GM12891 (cell line): Measurements from ENCODE around the gene PRAMEF4. TPM values are rescaled to one million over a fixed set of nuclear protein-coding genes. Genes with fewer than 3 reads are reported as not detected.
"Not testable (repeated sequence)": the region's sequence is repeated elsewhere in the genome, so short reads cannot be mapped to it uniquely, and the experiment has no call there.

ENCODE experiments used
- DNase-seq: peaks from one replicate; pipeline ENCODE4 v3.0.0; 2011; ENCODE audit warnings: low spot score; ENCODE audit not compliant: insufficient read length
- FAIRE-seq: peaks from 2 replicates; lab custom pipeline; 2011; peaks lifted over from hg19 to GRCh38; lab: Jason Lieb, UNC
- PAX5 ChIP-seq: IDR thresholded peaks from 2 replicates; pipeline ENCODE4 v1.6.1; 2011; ENCODE audit warnings: low read length, moderate library complexity, mild to moderate bottlenecking; ENCODE audit not compliant: insufficient read depth, severe bottlenecking
- POLR2A ChIP-seq: IDR thresholded peaks from 2 replicates; pipeline ENCODE4 v1.6.1; 2011; ENCODE audit warnings: low read depth, low read length, control low read depth
- POLR2AphosphoS5 ChIP-seq: IDR thresholded peaks from 2 replicates; pipeline ENCODE4 v1.6.1; 2011; ENCODE audit warnings: low read depth, low read length, control low read depth
- POU2F2 ChIP-seq: IDR thresholded peaks from 2 replicates; pipeline ENCODE4 v1.6.1; 2011; ENCODE audit warnings: low read depth, mild to moderate bottlenecking, control low read depth, low read length, moderate library complexity
- SPI1 ChIP-seq: IDR thresholded peaks from 2 replicates; pipeline ENCODE4 v1.6.1; 2011; ENCODE audit warnings: low read depth, low read length, control low read depth
- TAF1 ChIP-seq: IDR thresholded peaks from 2 replicates; pipeline ENCODE4 v1.6.1; 2011; ENCODE audit warnings: low read depth, low read length, control low read depth
- polyA plus RNA-seq: library from polyadenylated mRNA; unstranded; fragments of >200 nt; gene quantifications from one replicate; pipeline ENCODE4 v1.2.1, GENCODE V29; 2012; ENCODE audit warnings: low read depth, missing spikeins, inconsistent platforms; ENCODE audit not compliant: missing spikeins

Gene PRAMEF4
- not detected for polyA plus RNA-seq

DNA sequence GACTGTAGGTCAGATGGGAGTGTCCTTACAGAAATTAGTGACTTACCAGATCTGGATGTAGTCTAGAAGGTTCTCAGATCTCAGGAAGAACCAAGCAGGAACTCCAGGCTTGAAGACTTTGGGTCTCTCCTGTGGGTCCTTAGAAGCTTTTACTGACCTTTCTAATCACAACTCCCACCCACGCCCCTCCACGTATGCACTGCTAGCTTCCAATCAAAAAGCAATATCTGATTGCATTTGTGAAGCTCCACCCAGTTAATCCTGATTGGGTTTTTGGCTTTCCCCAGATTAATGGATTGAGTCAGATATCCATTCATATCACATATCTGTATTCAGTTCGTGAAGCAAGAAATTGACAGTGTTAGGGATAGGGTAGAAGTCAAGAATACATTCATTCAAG, at the start of gene PRAMEF4:
Gene PRAMEF4 (minus strand): TSS at position 101 of the 400 bp plus-strand sequence. CDS start 2,807 bp downstream, outside the sequence.
- not testable (repeated sequence) for FAIRE-seq, DNase-seq

DNA sequence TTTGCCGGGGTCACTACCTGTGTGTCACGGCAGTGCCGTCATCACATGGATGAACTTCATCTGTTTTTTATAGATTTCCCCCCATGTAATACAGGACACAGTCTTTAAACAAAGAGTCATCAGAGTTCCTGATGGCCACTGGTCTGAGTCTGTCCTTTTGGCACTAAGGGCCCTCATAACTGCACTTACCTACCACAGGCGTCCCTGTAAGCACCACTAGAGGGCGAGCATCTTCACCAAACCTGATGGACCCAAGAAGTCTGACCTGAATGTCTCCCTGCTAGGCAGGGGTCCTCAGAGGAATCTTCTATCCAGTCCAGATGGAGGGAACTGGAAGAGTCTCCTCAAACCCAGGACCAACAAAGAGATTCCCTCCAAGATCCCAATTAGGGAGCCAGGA, 38.4 kb upstream of the PRAMEF4 start:
- DNase-seq, result not testable (repeated sequence)
- FAIRE-seq, result peak; percentile 20

DNA sequence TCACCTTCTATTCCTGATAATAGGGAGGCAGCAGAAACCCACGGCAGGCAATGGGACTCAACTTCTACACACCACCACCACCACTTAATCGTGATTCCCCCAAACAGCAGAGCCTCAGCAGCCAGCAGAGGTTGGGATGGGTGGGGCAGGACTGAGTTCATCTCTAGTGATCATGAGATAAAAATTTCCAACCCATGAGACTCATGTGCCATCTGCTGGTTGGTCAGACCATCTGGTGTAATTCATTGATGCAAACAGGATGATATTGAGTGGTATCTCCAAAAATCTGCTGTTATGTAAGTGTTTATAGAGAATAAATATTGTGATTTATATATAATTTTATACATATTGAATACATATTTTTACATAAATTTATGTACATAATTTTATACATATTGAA, 35.7 kb upstream of the PRAMEF4 start:
- not testable (repeated sequence) for FAIRE-seq, DNase-seq

DNA sequence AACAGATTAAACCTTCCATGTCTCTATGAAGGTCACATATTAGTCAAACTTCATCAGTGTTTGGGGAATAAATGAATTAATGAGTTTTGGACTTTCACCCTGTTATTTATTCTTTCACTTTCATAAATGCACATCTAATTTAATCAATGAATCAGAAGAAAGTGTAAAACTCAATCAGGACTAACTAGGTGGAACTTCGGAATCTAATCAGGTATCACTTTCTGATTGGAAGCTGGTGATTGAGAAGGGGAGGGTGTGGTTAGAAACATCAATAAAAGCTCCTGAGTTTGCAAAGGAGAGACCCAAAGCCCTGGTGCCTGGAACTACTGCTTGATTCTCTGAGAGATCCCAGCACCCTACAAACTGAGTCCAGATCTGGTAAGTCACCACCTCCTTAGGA, 30.3 kb upstream of the PRAMEF4 start, which contains the start of gene PRAMEF7:
Gene PRAMEF7 (plus strand): TSS at position 301 of the 400 bp plus-strand sequence. CDS start 1,083 bp downstream, outside the sequence.
- not testable (repeated sequence) for FAIRE-seq, DNase-seq

DNA sequence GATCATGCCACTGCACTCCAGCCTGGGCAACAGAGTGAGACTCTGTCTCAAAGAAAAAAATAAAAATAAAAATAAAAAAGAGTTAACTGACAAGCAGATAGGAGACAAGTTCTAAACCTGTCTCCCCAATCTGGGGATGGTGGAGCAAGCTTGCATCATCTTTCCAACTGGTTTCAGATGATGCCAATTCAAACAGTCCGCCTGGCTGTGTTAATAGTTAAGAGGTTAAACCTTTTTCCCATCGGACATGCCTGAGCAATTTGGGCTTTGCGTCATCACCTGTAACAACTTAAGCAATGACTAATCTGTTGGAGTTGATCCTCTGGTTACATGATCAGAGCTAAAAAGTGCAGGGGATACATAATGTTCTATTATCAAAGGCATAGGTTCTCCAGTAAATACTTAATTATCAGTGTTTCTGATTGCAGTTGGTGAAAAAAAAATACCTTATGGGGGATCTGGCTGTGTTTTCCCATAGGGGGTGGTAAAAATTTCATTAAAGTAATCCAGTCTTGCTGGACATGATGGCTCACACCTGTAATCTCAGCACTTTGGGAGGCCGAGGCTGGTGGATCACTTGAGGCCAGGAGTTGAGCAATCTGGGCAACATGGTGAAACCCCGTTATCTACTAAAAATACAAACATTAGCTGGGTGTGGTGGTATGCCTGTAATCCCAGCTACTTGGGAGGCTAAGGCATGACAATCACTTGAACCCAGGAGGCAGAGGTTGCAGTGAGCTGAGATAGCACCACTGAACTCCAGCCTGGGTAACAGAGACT, 18.0 kb upstream of the PRAMEF4 start:
- DNase-seq, FAIRE-seq: not testable (repeated sequence)

DNA sequence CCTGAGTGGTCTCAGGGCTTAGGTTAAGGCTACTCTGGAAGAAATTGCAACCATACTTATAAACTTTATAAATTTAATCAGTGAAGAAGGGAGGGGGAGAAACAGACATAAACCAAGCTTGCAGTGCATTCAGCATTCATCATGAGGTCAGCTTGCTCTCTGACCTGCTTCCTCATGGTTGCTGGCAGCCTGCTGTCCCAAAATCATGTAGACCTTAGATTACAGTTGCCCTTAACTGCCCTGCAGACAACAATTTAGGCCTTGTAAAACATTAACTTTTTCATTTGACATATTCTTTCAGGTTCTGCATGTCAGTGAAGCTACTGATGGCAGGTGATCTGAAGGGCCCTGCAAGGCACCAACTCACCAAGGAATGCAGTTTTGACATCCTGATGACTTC, 13.2 kb upstream of the PRAMEF4 start:
- FAIRE-seq, result not testable (repeated sequence)

DNA sequence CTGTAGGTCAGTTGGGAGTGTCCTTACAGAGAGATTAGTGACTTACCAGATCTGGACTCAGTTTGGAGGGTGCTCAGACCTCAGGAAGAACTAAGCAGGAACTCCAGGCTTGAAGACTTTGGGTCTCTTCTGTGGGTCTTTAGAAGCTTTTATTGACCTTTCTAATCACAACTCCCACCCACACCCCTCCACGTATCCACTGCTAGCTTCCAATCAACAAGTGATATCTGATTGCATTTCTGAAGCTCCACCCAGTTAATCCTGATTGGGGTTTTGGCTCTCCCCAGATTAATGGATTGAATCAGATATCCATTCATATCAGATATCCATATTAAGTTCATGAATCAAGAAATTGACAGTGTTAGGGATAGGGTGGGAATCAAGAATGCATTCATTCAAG, 12.2 kb upstream of the PRAMEF4 start, which contains the start of gene PRAMEF10:
Gene PRAMEF10 (minus strand): TSS at position 101 of the 400 bp plus-strand sequence. CDS start 2,423 bp downstream, outside the sequence.
- DNase-seq, FAIRE-seq: not testable (repeated sequence)

More for the DNA sequence above, 13.2 kb upstream of the PRAMEF4 start:
- not testable (repeated sequence) for DNase-seq

DNA sequence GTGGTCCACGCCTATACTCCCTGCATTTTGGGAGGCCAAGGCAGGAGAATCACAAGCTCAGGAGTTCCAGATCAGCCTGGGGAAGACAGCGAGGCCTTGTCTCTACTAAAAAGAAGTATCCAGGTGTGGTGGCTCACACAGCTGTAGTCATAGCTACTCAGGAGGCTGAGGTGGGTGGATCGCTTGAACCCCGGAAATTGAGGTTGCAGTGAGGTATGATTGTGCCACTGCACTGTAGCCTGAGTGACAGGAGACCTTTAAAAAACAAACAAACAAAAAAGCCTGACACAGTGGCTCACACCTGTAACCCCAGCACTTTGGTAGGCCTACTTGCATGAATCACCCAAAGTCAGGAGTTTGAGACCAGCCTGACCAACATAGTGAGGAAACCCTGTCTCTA, 7.5 kb downstream of the PRAMEF4 start:
- not testable (repeated sequence) for DNase-seq, FAIRE-seq

DNA sequence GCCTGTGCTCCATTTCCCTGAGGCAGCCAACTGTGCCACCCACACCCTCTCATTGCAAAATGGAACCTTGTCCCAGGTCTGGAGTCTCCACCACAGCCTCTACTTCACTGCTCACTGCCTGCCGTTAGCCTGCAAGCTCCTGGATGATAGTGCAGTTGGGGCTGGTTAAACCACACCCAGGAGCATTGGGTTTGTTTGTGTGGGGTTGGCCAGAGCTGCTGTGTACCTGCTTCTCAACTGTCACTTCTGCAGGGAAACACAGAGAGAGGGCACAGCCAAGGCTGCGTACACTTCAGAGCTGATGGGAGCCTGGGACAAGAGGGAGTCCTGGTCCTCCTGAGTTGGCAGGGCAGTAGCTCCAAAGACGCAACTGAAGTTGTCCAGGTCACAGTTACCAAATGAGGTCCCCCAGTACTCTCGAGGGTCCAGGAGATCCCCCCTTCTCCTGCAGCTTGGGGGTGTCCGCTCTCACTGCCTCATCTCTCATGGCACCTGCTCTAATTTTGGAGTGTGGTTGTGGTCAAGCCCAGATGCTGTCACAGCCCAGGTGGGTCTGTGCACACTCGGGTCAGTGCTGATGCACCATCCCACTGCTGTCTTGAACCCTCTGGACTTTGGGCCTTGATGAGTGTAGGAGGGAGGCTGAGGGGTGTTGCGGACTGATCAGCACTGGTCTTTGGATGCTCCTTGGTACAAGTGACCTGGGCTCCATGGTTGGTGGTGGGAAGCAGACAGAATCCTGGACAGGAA, 22.7 kb downstream of the PRAMEF4 start:
- DNase-seq, FAIRE-seq: not testable (repeated sequence)

DNA sequence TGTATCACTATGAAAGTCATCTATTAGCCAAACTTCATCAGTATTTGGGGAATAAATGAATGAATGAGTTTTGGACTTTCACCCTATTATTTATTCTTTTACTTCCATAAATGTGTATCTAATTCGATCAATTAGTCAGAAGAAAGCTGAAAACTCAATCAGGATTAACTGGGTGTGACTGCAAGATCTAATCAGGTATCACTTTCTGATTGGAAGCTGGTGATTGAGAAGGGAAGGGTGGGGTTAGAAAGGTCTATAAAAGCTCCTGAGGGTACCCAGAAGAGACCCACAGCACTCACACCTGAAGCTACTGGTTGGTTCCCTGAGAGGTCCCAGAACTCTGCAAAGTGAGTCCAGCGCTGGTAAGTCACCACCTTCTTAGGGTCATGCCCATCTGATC, 29.2 kb downstream of the PRAMEF4 start, which contains the start of gene PRAMEF2:
Gene PRAMEF2 (plus strand): TSS at position 301 of the 400 bp plus-strand sequence. CDS start 1,924 bp downstream, outside the sequence.
- FAIRE-seq, DNase-seq: not testable (repeated sequence)

DNA sequence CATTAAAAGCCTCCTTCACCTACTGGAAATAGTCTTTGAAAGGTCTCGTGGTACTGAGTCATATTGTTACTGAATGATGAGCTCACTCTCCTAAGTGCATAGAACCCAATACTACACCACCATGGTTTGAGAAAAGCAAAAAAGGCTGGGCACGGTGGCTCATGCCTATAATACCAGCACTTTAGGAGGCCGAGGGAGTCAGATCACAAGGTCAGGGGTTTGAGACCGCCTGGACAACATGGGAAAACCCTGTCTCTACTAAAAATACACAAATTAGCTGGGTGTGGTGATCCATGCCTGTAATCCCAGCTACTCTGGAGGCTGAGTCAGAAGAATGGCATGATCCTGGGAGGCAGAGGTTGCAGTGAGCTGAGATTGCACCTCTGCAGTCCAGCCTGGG, 34.2 kb downstream of the PRAMEF4 start:
- DNase-seq, result no peak

DNA sequence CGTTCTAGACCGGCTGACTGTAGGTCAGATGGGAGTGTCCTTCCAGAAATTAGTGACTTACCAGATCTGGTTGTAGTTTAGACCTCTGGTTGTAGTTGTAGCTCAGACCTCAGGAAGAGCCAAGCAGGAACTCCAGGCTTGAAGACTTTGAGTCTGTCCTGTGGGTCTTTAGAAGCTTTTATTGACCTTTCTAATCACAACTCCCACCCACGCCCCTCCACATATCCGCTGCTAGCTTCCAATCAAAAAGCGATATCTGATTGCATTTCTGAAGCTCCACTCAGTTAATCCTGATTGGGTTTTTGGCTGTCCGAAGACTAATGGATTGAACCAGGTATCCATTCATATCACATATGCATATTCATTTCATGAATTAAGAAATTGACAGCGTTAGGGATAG, 37.4 kb downstream of the PRAMEF4 start, which contains the start of gene HNRNPCL1:
Gene HNRNPCL1 (minus strand): TSS at position 101 of the 400 bp plus-strand sequence. CDS start 431 bp downstream, outside the sequence.
- FAIRE-seq, DNase-seq: not testable (repeated sequence)

More for the DNA sequence above, 34.2 kb downstream of the PRAMEF4 start:
- TF ChIP-seq POLR2AphosphoS5, result no peak
- no peak for TF ChIP-seq POLR2A
- no peak for TF ChIP-seq PAX5
- no peak for TF ChIP-seq SPI1
- no peak for TF ChIP-seq POU2F2
- TF ChIP-seq TAF1, result no peak
- FAIRE-seq, result no peak

DNA sequence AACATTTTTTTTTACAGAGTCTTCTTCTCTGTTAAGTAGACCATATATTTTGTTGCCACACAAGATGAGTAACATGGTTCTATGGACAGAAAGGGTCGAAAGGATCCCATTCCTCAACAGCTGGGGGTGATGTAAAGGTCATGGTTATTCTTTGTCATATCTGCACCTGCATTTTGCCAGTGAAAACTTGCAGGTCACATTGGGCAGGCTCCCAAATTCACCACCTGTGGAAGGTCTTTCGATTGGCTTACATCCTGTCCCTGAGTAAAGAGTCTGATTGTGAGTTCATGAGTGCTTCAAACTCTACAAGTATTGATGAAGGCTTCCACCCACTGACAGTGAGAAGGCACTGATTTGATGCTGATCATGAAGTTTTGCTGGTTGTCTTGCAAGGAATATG, 52.8 kb downstream of the PRAMEF4 start:
- DNase-seq, FAIRE-seq: not testable (repeated sequence)

DNA sequence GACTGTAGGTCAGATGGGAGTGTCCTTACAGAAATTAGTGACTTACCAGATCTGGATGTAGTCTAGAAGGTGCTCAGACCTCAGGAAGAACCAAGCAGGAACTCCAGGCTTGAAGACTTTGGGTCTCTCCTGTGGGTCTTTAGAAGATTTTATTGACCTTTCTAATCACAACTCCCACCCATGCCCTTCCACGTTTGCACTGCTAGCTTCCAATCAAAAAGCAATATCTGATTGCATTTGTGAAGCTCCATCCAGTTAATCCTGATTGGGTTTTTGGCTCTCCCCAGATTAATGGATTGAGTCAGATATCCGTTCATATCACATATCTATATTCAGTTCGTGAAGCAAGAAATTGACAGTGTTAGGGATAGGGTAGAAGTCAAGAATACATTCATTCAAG, 54.7 kb downstream of the PRAMEF4 start, which contains the start of gene PRAMEF11:
Gene PRAMEF11 (minus strand): TSS at position 101 of the 400 bp plus-strand sequence. CDS start 2,621 bp downstream, outside the sequence.
- FAIRE-seq, DNase-seq: not testable (repeated sequence)
